Activated effector memory CD4-positive, alpha-beta T cell treated with Interleukin-2 at 50 U/mL for 16 hours (primary cell): ENCODE data around the gene RDX.
"Not testable (repeated sequence)": the region's sequence is repeated elsewhere in the genome, so short reads cannot be mapped to it uniquely, and the experiment has no call there.

Experiments
- DNase-seq: peaks from one replicate; pipeline ENCODE4 v3.0.0-alpha.2; 2020

Gene RDX

DNA sequence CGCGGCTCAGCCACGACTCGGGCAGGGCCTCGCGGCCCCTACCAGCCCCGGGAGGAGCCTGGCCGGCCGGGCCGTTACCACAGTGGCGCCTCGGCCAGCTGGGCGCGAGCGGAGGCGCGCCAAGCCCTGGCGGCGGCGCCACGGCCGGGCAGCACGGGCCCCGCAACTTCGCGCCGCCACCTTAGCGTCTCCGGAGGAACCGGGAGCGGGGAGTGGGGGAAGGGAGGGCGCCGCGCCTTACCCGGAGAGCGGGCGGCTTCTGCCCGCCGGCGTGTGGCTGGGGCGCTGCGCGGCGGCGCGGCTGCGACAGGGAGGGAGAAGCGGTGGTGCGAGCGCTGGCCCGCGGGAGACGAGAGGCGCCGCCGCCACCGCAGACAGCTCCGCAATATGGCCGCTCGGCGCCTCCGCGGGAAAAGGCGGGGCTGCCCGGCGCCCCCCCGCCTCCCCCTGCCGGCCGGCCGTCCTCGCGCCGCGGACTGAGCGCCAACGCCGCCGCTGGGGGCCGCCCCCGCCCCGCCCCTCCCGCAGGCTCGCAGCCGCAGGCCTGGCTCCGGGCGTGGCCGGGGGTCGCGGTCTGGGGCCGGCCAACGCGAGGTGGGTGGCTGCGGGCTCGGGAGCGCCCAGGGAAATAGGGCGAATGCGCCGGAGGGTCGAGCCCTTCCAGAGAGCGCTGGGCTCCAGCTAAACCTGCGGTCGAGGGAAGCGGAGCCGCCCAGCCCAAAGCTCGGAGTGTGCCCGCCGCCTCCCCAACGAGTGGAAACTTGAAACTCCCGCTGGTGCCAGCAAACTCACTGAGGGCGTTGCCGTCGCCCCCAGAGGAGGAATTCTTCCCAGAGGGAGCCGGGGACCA is at the start of gene RDX:
Gene RDX (minus strand): TSS at position 389 of the 850 bp plus-strand sequence. CDS start 16,922 bp downstream, outside the sequence.
- DNase-seq = peak; percentile 42

- no peak for DNase-seq
Measured at GRCh38 chr11:110345743-110346142, 49.3 kb upstream of the RDX start.

DNA sequence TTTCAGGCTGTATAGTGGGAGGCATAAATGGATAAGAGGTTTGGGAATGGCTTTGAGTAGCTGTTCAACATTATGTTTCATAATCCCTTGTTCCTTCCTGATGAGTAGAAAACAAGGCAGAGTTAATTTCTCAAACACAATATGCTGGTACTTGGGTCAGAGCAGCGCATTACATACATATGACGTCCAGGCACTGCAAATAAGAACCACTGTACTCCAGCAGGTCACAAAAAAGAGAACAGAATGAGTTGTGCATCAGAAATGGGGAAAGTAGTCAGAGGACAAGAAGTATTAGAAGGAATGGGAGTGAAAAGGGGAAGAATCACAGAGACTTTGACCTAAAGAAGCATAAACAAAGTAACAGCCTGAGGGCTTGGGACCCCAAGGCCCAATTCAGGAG is 44.0 kb upstream of the RDX start:
- DNase-seq = no peak

DNA sequence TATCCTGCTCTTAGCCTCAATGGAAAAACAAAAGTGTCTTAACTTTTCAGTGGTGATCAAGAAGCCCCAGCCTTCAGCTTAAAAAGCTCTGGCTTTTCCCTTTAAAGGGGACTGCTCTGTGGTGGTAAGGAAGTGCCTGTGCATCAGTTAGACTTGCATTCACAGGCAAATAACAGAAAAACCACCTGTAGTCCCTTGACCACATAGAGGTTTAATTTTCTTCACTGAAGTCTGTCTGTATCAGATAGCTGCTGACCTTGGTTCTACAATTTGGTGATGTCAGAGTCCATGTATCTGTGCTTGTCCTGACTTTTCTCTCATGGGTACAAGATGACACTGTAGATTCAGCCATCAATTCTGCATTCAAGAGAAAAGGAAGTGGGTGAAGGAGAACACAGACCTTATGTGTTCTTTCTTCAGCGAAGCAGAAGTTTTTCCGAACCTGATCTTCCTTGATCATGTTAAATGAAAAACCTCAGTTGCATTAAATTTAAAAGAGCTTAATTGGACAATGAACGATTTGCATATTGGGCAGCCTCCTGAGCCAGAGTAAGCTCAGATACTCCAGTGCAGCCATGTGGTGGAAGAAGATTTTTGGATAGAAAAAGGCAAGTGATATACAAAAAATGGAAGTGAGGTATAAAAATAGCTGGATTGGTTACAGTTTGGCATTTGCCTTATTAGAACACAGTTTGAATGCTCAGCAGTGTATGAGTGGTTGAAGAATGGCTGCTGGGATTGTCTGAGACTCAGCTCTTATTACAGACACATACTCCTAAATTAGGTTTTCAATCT is 43.2 kb upstream of the RDX start:
- DNase-seq = no peak

GRCh38 chr11:110338684-110339083 is 42.3 kb upstream of the RDX start:
- DNase-seq = no peak

GRCh38 chr11:110337570-110338193 is 41.3 kb upstream of the RDX start:
- DNase-seq = no peak

- no peak for DNase-seq
Measured at GRCh38 chr11:110336054-110336453, 39.6 kb upstream of the RDX start.

GRCh38 chr11:110335358-110335757 is 38.9 kb upstream of the RDX start:
- no peak for DNase-seq

DNA sequence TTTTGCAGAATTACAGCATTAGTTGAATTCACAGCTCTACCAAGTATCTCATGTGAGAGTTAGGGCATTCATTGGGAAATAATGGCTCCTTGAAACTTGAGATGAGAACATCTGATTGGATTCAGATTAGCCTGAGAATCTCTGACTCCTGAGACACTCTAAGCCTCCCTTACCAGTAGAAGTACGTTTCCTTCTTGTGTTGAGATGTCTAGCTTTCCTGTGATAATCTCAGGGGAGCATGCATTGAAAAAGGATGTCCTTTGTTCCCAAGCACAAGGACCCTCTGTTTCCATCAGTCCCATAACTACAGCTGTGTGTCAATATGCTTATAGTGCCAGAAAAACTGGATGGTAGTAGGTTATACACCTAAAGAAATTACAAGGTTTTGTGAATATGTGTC is 35.2 kb upstream of the RDX start:
- DNase-seq = no peak

- DNase-seq = no peak
Measured at GRCh38 chr11:110329445-110329844, 33.0 kb upstream of the RDX start.

DNA sequence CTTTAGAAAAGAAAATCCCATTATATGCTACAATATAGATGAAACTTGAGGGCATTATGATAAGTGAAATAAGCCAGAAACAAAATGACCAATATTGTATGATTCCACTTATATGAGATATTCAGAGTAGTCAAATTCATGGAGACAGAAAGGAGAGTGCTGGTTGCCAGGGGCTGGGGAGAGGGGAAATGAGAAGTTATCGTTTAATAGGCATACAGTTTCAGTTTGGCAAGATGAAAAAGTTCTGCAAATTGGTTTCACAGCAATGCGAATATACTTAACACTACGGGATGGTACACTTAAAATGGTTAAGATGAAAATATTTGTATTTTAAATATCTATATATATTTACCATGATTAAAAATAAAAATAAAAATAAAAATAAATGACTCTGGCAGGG is 31.1 kb upstream of the RDX start:
- DNase-seq = no peak

- no peak for DNase-seq
Measured at GRCh38 chr11:110323786-110324185, 27.4 kb upstream of the RDX start.

- no peak for DNase-seq
Measured at GRCh38 chr11:110319501-110319900, 23.1 kb upstream of the RDX start.

GRCh38 chr11:110318638-110319404 is 22.4 kb upstream of the RDX start:
- no peak for DNase-seq

DNA sequence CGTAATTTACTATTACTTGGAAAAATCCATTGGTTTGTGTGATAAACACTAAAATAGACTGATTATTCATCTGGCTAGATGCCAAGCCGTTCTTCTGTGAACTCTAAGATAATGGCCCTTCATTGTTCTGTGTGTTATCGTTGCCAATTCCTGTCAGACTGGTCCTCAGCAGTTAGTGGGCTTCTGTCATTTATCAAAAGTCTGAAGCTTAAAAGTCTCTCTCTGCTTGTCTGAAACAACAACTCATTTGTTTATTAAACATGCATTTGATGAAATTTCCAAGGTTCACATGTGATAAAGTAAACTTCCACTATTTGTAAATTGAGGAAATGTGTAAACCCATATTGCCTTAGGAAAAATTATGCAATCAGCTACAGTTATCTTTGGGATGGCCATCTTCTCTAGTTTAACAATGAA is 21.1 kb upstream of the RDX start:
- no peak for DNase-seq

GRCh38 chr11:110314366-110315095 is 18.1 kb upstream of the RDX start:
- DNase-seq = no peak

GRCh38 chr11:110312670-110313069 is 16.3 kb upstream of the RDX start:
- no peak for DNase-seq

DNA sequence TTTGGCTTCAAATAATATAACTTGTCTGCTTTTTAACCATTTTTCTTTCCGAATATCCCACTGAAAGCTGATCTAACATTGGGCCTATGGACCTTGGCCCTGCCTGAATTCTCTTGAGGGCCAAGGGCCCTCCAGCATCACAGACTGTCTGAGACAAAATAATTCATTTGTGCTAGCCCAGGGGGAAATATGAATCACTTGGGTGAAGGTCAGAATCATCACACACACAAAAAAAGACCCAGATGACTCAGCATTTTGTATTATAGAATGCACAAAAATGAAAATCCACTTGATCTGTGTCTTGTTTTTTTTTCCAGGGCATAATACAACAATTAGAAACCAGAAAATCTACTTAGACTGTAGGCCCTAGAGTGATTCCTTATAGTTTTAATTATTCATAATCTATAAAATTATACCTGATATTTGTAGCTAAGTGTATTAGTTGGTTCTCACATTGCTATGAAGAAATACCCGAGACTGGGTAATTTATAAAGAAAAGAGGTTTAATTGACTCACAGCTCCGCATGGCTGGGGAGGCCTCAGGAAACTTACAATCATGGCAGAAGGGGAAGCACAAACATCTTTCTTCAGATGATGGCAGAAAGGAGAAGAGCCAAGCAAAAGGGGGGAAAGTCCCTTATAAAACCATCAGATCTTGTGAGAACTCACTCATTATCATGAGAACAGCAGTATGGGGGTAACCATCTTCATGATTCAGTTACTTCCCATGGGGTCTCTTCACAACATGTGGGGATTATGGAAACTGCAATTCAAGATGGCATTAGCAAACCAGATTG is 15.6 kb upstream of the RDX start:
- DNase-seq = no peak

DNA sequence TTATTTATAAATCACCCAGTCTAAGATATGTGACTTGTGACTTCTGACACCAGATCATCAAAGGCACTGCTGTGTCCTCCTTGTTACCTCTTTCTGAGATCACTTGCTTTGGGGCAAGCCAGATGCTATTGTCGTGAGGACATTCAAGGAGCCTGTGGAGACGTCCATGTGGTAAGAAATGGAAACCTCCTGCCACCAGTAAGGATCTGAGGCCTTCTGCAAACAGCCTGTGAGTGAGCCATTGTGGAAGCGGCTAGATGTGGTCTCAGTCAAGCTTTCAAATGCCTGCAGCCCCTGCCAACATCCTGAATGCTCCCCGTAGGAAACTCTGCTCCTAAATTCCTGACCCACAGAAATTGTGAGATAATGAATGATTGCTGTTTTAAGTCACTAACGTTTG is 11.7 kb upstream of the RDX start:
- no peak for DNase-seq

- not testable (repeated sequence) for DNase-seq
Measured at GRCh38 chr11:110306019-110306388, 9.6 kb upstream of the RDX start.
